ENCODE measurements around the gene DCST1.

The DCST1 gene

GRCh38 chr1:155052439-155053395, 19.1 kb downstream of the DCST1 start:
- no peak for DNase-seq (ENCODE audit: low read depth in 2 of 2)

GRCh38 chr1:155053531-155054105, 20.0 kb downstream of the DCST1 start:
- no peak for DNase-seq (ENCODE audit: low read depth in 2 of 2)

- DNase-seq (ENCODE audit: low read depth in 2 of 2) = no peak
These were observed 23.5 kb downstream of the DCST1 start for GRCh38 chr1:155057104-155057503.

GRCh38 chr1:155057788-155058211, 24.2 kb downstream of the DCST1 start:
- DNase-seq (ENCODE audit: low read depth in 2 of 2) = no peak

- no peak for DNase-seq (ENCODE audit: low read depth in 2 of 2)
These were observed 27.1 kb downstream of the DCST1 start for GRCh38 chr1:155060736-155061135.

GRCh38 chr1:155061381-155062150, 27.9 kb downstream of the DCST1 start:
- DNase-seq (ENCODE audit: low read depth in 2 of 2) = peak; percentile 82 to 88

- DNase-seq (ENCODE audit: low read depth in 2 of 2) = no peak
These were observed 28.6 kb downstream of the DCST1 start for GRCh38 chr1:155062151-155062686.

GRCh38 chr1:155062702-155063411, 29.2 kb downstream of the DCST1 start:
- peak in 1 of 2 donors; percentile 53 for DNase-seq (ENCODE audit: low read depth in 2 of 2)

GRCh38 chr1:155063550-155064110, 30.0 kb downstream of the DCST1 start, which contains the start of gene EFNA4:
Gene EFNA4 (plus strand): TSS chr1:155063740. CDS start chr1:155063824, 84 bp downstream.
- DNase-seq (ENCODE audit: low read depth in 2 of 2) = peak; percentile 55 to 60

GRCh38 chr1:155064111-155064831, 30.6 kb downstream of the DCST1 start:
- DNase-seq (ENCODE audit: low read depth in 2 of 2) = no peak

- no peak for DNase-seq (ENCODE audit: low read depth in 2 of 2)
These were observed 31.3 kb downstream of the DCST1 start for GRCh38 chr1:155064832-155065429.

- no peak for DNase-seq (ENCODE audit: low read depth in 2 of 2)
These were observed 33.2 kb downstream of the DCST1 start for GRCh38 chr1:155066777-155067176.

GRCh38 chr1:155068599-155068998, 35.0 kb downstream of the DCST1 start:
- no peak for DNase-seq (ENCODE audit: low read depth in 2 of 2)

- no peak for DNase-seq (ENCODE audit: low read depth in 2 of 2)
These were observed 36.0 kb downstream of the DCST1 start for GRCh38 chr1:155069551-155070157.

- no peak for DNase-seq (ENCODE audit: low read depth in 2 of 2)
These were observed 36.6 kb downstream of the DCST1 start for GRCh38 chr1:155070158-155070621.

- DNase-seq (ENCODE audit: low read depth in 2 of 2) = peak in 1 of 2 donors; percentile 49
These were observed 37.3 kb downstream of the DCST1 start for GRCh38 chr1:155070721-155071569.

- DNase-seq (ENCODE audit: low read depth in 2 of 2) = no peak
These were observed 38.1 kb downstream of the DCST1 start for GRCh38 chr1:155071701-155072100.
